WTC11 (cell line): ENCODE measurements around the gene SSBP2. TPM values are rescaled to one million over a fixed set of nuclear protein-coding genes. Genes with fewer than 3 reads are reported as not detected.

Experiments used
- ATAC-seq: fragments of 200-7000 bp; cut with Tn5 transposase; 2 replicates; pipeline ENCODE4 v1.10.0; 2021; ENCODE audit warnings: mild to moderate bottlenecking, moderate library complexity
- CTCF ChIA-PET: fragments of 300-600 bp; sonication (Branson Sonifier 250); formaldehyde crosslinking; loops from one replicate; lab custom pipeline; 2021; ENCODE audit warnings: antibody characterized with exemption; lab: Charles Lee
- POLR2A ChIA-PET: fragments of 350-600 bp; sonication (Branson Sonifier 250); formaldehyde crosslinking; loops from one replicate; lab custom pipeline; 2021; ENCODE audit warnings: antibody characterized with exemption; lab: Charles Lee
- DNase-seq: peaks from one replicate; pipeline ENCODE4 v3.0.0; 2021; ENCODE audit warnings: low spot score
- H3K27ac Mint-ChIP-seq: 2 replicates; pipeline ENCODE4 v1.8.0; 2021; ENCODE audit warnings: mixed read lengths
- H3K27me3 Mint-ChIP-seq: 2 replicates; pipeline ENCODE4 v1.8.0; 2021; ENCODE audit warnings: low read depth, mild to moderate bottlenecking, moderate library complexity, mixed read lengths
- H3K36me3 Mint-ChIP-seq: 2 replicates; pipeline ENCODE4 v1.8.0; 2021; ENCODE audit warnings: mixed read lengths
- H3K4me1 Mint-ChIP-seq: 2 replicates; pipeline ENCODE4 v1.8.0; 2022; ENCODE audit warnings: mixed read lengths
- H3K4me3 Mint-ChIP-seq: 2 replicates; pipeline ENCODE4 v1.8.0; 2021; ENCODE audit warnings: mild to moderate bottlenecking, moderate library complexity, mixed read lengths
- H3K9me3 Mint-ChIP-seq: 2 replicates; pipeline ENCODE4 v1.8.0; 2021; ENCODE audit warnings: mixed read lengths
- ESRRA ChIP-seq: sonication (generic); formaldehyde crosslinking; IDR thresholded peaks from 2 replicates; pipeline ENCODE4 v1.8.1; 2022; ENCODE audit warnings: mild to moderate bottlenecking, missing genetic modification reagents, borderline replicate concordance
- FOXJ3 ChIP-seq: sonication (generic); formaldehyde crosslinking; IDR thresholded peaks from 2 replicates; pipeline ENCODE4 v1.9.0; 2021; ENCODE audit warnings: missing genetic modification reagents, mild to moderate bottlenecking, borderline replicate concordance
- GABPB1 ChIP-seq: sonication (generic); formaldehyde crosslinking; IDR thresholded peaks from 2 replicates; pipeline ENCODE4 v1.8.1; 2023; ENCODE audit warnings: mild to moderate bottlenecking, missing genetic modification reagents
- NR2C2 ChIP-seq: sonication (generic); formaldehyde crosslinking; IDR thresholded peaks from 2 replicates; pipeline ENCODE4 v1.8.0; 2022; ENCODE audit warnings: mild to moderate bottlenecking, missing genetic modification reagents
- TCF7 ChIP-seq: sonication (generic); formaldehyde crosslinking; IDR thresholded peaks from 2 replicates; pipeline ENCODE4 v1.8.0; 2022; ENCODE audit warnings: mild to moderate bottlenecking, low read depth, missing genetic modification reagents, moderate library complexity
- TP53 ChIP-seq: sonication (generic); formaldehyde crosslinking; IDR thresholded peaks from 2 replicates; pipeline ENCODE4 v1.8.1; 2023; ENCODE audit warnings: mild to moderate bottlenecking, missing genetic modification reagents
- ZNF138 ChIP-seq: sonication (generic); formaldehyde crosslinking; conservative IDR thresholded peaks from 2 replicates; pipeline ENCODE4 v1.8.1; 2022; ENCODE audit warnings: mild to moderate bottlenecking, moderate library complexity, missing genetic modification reagents
- total RNA-seq: library from RNA; stranded (reverse); gene quantifications from 3 replicates; pipeline ENCODE4 v1.2.3, GENCODE V29; 2021
- TF ChIP-seq, protein P1 (sequence below): sonication (generic); formaldehyde crosslinking; IDR thresholded peaks from 2 replicates; pipeline ENCODE4 v1.8.0; 2023; ENCODE audit warnings: mild to moderate bottlenecking, missing genetic modification reagents
- TF ChIP-seq, protein P2 (sequence below): sonication (generic); formaldehyde crosslinking; IDR thresholded peaks from 2 replicates; pipeline ENCODE4 v1.8.1; 2023; ENCODE audit warnings: mild to moderate bottlenecking, missing genetic modification reagents
- TF ChIP-seq, protein P3 (sequence below): sonication (generic); formaldehyde crosslinking; IDR thresholded peaks from 2 replicates; pipeline ENCODE4 v1.8.1; 2022; ENCODE audit warnings: low read depth, mild to moderate bottlenecking, moderate library complexity, missing genetic modification reagents, borderline replicate concordance
- TF ChIP-seq, protein P4 (sequence below): sonication (generic); formaldehyde crosslinking; IDR thresholded peaks from 2 replicates; pipeline ENCODE4 v1.8.1; 2022; ENCODE audit warnings: mild to moderate bottlenecking, moderate library complexity, missing genetic modification reagents
- TF ChIP-seq, protein P5 (sequence below): fragments of 250-450 bp; sonication (Bioruptor Pico); IDR thresholded peaks from 2 replicates; pipeline ENCODE4 v2.1.2; 2022; ENCODE audit warnings: mild to moderate bottlenecking, moderate library complexity

The SSBP2 gene
- total RNA-seq, 1 experiment from 2014 or later, result 24.9 TPM

DNA sequence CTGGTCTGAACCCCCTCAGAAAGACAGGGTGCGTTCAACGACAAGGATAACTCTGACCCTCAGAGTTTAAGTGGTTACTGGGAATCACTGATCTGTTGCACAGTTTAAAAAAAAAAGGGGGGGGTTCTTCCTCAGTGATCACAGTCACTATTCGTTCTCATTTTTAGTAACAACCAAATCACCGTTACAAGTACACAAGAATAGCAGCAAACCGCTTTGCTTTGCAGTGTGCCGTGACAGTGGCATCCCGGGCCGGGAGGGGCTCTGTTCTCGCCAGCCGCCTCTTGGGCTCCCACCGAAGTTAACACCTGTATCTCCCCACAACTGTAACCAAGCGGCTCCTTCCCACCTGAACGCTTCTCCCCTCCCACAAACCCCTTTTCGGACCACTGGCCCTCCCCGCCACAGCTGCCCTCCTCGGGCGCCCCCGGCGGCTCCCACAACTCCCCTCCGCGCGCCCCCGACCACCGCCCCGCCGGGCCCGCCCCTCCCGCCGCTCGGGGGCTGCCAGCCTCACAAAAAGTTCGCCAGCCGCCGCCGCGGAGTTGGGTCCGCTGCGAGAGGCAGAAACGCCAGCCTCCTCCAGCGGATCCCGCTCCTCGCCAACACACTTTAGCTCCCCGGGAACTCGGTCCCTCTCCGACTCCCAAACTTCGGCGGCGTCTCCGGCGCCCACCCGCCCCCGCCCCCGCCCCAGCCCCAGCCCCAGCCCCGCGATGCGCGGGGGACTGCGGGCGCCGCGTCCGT is 1.2 kb downstream of the SSBP2 start:
- Mint-ChIP-seq H3K27ac (no peak overlapping the region), H3K27me3 (peaks cover 21% of the 10 kb centered on the region), H3K4me1 (peaks cover 45% of the 10 kb centered on the region)

DNA sequence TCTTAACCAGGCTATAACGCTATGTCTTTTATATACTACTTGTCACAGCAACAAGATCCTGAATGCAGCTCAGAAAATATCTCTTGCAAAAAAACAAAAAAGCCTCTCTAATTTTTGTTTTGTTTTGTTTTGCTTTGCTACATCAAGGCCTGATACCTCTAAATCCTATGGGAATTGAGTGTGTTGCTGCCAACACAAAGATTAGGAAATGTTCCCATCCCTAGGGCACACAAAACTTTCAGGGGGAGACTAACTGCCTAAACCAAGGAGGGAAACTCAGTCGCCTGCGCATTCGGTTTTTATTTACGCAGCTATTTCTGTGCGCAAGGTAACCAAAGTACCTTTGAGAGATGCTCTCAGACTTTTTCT is 1.7 kb downstream of the SSBP2 start:
- no peak for TF ChIP-seq FOXJ3 (CRISPR knock-in tag)
- TF ChIP-seq ESRRA (CRISPR knock-in tag), result no peak
- TF ChIP-seq, protein P1, sequence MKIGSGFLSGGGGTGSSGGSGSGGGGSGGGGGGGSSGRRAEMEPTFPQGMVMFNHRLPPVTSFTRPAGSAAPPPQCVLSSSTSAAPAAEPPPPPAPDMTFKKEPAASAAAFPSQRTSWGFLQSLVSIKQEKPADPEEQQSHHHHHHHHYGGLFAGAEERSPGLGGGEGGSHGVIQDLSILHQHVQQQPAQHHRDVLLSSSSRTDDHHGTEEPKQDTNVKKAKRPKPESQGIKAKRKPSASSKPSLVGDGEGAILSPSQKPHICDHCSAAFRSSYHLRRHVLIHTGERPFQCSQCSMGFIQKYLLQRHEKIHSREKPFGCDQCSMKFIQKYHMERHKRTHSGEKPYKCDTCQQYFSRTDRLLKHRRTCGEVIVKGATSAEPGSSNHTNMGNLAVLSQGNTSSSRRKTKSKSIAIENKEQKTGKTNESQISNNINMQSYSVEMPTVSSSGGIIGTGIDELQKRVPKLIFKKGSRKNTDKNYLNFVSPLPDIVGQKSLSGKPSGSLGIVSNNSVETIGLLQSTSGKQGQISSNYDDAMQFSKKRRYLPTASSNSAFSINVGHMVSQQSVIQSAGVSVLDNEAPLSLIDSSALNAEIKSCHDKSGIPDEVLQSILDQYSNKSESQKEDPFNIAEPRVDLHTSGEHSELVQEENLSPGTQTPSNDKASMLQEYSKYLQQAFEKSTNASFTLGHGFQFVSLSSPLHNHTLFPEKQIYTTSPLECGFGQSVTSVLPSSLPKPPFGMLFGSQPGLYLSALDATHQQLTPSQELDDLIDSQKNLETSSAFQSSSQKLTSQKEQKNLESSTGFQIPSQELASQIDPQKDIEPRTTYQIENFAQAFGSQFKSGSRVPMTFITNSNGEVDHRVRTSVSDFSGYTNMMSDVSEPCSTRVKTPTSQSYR, result no peak
- TF ChIP-seq TP53 (CRISPR knock-in tag), result no peak
- TF ChIP-seq, protein P2, sequence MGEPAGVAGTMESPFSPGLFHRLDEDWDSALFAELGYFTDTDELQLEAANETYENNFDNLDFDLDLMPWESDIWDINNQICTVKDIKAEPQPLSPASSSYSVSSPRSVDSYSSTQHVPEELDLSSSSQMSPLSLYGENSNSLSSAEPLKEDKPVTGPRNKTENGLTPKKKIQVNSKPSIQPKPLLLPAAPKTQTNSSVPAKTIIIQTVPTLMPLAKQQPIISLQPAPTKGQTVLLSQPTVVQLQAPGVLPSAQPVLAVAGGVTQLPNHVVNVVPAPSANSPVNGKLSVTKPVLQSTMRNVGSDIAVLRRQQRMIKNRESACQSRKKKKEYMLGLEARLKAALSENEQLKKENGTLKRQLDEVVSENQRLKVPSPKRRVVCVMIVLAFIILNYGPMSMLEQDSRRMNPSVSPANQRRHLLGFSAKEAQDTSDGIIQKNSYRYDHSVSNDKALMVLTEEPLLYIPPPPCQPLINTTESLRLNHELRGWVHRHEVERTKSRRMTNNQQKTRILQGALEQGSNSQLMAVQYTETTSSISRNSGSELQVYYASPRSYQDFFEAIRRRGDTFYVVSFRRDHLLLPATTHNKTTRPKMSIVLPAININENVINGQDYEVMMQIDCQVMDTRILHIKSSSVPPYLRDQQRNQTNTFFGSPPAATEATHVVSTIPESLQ (CRISPR knock-in tag), result no peak
- TF ChIP-seq, protein P3, sequence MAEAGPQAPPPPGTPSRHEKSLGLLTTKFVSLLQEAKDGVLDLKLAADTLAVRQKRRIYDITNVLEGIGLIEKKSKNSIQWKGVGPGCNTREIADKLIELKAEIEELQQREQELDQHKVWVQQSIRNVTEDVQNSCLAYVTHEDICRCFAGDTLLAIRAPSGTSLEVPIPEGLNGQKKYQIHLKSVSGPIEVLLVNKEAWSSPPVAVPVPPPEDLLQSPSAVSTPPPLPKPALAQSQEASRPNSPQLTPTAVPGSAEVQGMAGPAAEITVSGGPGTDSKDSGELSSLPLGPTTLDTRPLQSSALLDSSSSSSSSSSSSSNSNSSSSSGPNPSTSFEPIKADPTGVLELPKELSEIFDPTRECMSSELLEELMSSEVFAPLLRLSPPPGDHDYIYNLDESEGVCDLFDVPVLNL (CRISPR knock-in tag), result no peak
- TF ChIP-seq, protein P4, sequence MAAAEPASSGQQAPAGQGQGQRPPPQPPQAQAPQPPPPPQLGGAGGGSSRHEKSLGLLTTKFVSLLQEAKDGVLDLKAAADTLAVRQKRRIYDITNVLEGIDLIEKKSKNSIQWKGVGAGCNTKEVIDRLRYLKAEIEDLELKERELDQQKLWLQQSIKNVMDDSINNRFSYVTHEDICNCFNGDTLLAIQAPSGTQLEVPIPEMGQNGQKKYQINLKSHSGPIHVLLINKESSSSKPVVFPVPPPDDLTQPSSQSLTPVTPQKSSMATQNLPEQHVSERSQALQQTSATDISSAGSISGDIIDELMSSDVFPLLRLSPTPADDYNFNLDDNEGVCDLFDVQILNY, result no peak
- TF ChIP-seq GABPB1 (CRISPR knock-in tag), result no peak
- TF ChIP-seq TCF7, result no peak
- H3K9me3 Mint-ChIP-seq, result no peaks in the 10 kb centered on the region
- H3K27me3 Mint-ChIP-seq, result peaks cover 21% of the 10 kb centered on the region
- CTCF ChIA-PET, result interaction anchor here (0.7 to 6.6 kb wide), 4 partner anchors 89 to 242 kb away, joined by 3 to 104 read pairs (median 22); no protein-coding TSS in a partner anchor
- no peaks in the 10 kb centered on the region for H3K36me3 Mint-ChIP-seq
- peak overlapping the region; percentile 83 for H3K4me3 Mint-ChIP-seq
- POLR2A ChIA-PET, result interaction anchor here (5.8 kb wide), 1 partner anchor 102 kb away, joined by 110 read pairs; no protein-coding TSS in a partner anchor
- H3K27ac Mint-ChIP-seq, result no peak overlapping the region
- DNase-seq (no peak), ATAC-seq (no peak)
- H3K4me1 Mint-ChIP-seq, result peaks cover 39% of the 10 kb centered on the region

More for the DNA sequence above, 1.2 kb downstream of the SSBP2 start:
- DNase-seq, result peak; percentile 60
- peak; percentile 12 for ATAC-seq
- ChIA-PET POLR2A (interaction anchor here (1.7 to 5.8 kb wide), 3 partner anchors 37 to 107 kb away, joined by 8 to 110 read pairs (median 10); no protein-coding TSS in a partner anchor), CTCF (interaction anchor here (0.7 to 6.6 kb wide), 7 partner anchors 89 to 416 kb away, joined by 3 to 104 read pairs (median 14); no protein-coding TSS in a partner anchor)
- Mint-ChIP-seq H3K36me3 (no peaks in the 10 kb centered on the region), H3K9me3 (no peaks in the 10 kb centered on the region), H3K4me3 (peak overlapping the region; percentile 83)
- TF ChIP-seq NR2C2 (CRISPR knock-in tag), result no peak
- TF ChIP-seq, protein P5, sequence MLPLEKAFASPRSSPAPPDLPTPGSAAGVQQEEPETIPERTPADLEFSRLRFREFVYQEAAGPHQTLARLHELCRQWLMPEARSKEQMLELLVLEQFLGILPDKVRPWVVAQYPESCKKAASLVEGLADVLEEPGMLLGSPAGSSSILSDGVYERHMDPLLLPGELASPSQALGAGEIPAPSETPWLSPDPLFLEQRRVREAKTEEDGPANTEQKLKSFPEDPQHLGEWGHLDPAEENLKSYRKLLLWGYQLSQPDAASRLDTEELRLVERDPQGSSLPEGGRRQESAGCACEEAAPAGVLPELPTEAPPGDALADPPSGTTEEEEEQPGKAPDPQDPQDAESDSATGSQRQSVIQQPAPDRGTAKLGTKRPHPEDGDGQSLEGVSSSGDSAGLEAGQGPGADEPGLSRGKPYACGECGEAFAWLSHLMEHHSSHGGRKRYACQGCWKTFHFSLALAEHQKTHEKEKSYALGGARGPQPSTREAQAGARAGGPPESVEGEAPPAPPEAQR (CRISPR knock-in tag), result no peak
- no peak for TF ChIP-seq ZNF138
